ENCODE measurements around the gene PRND. TPM values are rescaled to one million over a fixed set of nuclear protein-coding genes. Genes with fewer than 3 reads are reported as not detected.

The PRND gene
- total RNA-seq, 4 donors from 2014 or later = under 0.01 TPM; not detected in 3

DNA sequence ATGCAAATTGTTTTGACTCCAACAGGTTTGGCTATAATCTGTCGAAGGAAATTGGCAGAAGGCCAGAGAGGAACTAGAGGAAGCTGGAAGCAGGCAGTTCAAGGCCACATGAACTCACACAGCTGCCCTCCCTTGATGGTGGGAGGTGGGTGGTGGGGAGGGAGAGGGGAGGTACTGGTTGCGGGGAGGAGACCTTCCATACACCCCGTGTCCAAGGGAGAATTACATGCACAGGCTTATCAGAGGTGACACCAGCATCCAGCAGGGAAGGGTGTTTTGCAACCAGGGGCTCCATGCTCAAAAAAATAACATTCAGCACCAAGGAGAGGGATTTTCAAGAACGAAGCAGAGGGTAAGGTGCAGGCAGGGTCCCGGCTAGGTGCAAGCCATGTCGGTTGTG lies 9.1 kb downstream of the PRND start:
- H3K36me3 ChIP-seq = no peaks in the 10 kb centered on the region
- H3K9me3 ChIP-seq = no peaks in the 10 kb centered on the region
- TF ChIP-seq EP300 (IDR thresholded peaks at IDR 0.05) = no peak
- TF ChIP-seq POLR2A (IDR thresholded peaks at IDR 0.05) = no peak
- TF ChIP-seq, protein P1, sequence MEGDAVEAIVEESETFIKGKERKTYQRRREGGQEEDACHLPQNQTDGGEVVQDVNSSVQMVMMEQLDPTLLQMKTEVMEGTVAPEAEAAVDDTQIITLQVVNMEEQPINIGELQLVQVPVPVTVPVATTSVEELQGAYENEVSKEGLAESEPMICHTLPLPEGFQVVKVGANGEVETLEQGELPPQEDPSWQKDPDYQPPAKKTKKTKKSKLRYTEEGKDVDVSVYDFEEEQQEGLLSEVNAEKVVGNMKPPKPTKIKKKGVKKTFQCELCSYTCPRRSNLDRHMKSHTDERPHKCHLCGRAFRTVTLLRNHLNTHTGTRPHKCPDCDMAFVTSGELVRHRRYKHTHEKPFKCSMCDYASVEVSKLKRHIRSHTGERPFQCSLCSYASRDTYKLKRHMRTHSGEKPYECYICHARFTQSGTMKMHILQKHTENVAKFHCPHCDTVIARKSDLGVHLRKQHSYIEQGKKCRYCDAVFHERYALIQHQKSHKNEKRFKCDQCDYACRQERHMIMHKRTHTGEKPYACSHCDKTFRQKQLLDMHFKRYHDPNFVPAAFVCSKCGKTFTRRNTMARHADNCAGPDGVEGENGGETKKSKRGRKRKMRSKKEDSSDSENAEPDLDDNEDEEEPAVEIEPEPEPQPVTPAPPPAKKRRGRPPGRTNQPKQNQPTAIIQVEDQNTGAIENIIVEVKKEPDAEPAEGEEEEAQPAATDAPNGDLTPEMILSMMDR (IDR thresholded peaks at IDR 0.05) = no peak
- H3K4me3 ChIP-seq = no peak overlapping the region
- no peak overlapping the region for H3K27ac ChIP-seq
- WGBS, 2 donors = 16 to 18% methylated on average over 6 of the region's 6 CpGs
- DNase-seq (ENCODE audit: low spot score in 2 of 2) = no peak
- H3K27me3 ChIP-seq = no peaks in the 10 kb centered on the region
- peaks cover 0 to 23% (median 5%) of the 10 kb centered on the region in 4 donors for H3K4me1 ChIP-seq

DNA sequence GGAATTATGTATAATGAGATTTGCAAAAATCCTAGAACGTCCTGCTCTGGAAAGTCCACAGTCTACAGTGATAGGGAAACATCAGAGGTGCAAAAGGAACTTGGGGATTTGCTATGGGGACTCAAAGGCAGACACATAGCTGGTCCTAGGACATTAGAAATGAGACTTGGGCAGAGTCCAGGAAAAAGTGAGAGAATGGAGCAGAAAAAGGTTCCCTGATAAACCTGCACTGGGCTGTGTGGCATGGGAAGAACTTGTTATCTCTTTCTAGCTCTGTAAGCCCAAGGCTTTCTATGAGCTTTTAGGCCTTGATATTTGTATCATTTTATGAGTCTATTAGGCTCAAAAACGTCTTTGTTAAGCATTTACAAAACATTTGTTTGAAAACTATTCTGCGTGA lies 15.2 kb downstream of the PRND start:
- no peak overlapping the region for H3K4me3 ChIP-seq
- no peaks in the 10 kb centered on the region for H3K36me3 ChIP-seq
- H3K4me1 ChIP-seq = no peaks in the 10 kb centered on the region
- no peaks in the 10 kb centered on the region for H3K27me3 ChIP-seq
- 58 to 63% methylated on average over 3 of the region's 3 CpGs for WGBS, 2 donors
- DNase-seq (ENCODE audit: low spot score in 2 of 2) = no peak
- no peaks in the 10 kb centered on the region for H3K9me3 ChIP-seq
- TF ChIP-seq POLR2A (IDR thresholded peaks at IDR 0.05) (no peak), EP300 (IDR thresholded peaks at IDR 0.05) (no peak)
- TF ChIP-seq, protein P1 (IDR thresholded peaks at IDR 0.05) = no peak
- peak overlapping the region in 1 of 4 donors; percentile 7 for H3K27ac ChIP-seq

DNA sequence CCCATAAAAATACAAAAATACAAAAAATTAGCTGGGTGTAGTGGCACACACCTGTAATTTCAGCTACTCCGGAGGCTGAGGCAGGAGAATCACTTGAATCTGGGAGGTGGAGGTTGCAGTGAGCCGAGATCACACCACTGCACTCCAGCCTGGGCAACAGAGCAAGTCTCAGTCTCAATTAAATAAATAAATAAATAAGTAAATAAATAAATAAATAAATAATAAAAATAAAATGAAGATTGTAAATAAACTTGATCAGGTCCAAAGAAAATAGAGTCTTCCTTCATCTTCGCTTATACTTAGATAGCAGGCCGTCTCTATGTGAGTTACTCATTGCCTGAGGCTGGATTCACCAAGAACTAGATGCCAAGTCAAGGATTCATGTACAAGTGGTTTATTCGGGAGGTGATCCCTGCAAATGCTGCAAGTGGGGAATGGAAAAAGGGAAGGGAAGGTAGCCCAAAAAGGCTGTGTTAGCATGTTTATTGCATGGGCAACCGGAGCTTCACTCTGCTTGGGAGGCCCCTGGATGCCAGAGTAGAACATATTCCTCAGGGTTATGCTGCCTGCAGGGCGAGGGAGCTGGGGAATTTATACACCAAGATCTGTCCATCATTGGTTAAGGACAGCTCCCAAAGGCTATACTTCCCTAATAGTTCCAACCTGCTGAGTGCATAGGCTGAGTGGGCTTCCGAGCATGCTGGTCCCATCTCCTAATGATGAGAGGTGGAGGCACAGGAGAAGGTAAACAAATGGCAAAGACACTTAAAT lies 16.3 kb downstream of the PRND start:
- Histone ChIP-seq H3K4me3 (no peak overlapping the region), H3K36me3 (no peaks in the 10 kb centered on the region), H3K4me1 (no peaks in the 10 kb centered on the region), H3K27me3 (no peaks in the 10 kb centered on the region), H3K27ac (no peak overlapping the region), H3K9me3 (no peaks in the 10 kb centered on the region)
- TF ChIP-seq POLR2A (IDR thresholded peaks at IDR 0.05) = no peak
- TF ChIP-seq, protein P1 (IDR thresholded peaks at IDR 0.05) = no peak
- TF ChIP-seq EP300 (IDR thresholded peaks at IDR 0.05) = no peak
- DNase-seq (ENCODE audit: low spot score in 2 of 2) = no peak
- 92 to 94% methylated on average over 8 of the region's 8 CpGs for WGBS, 2 donors

DNA sequence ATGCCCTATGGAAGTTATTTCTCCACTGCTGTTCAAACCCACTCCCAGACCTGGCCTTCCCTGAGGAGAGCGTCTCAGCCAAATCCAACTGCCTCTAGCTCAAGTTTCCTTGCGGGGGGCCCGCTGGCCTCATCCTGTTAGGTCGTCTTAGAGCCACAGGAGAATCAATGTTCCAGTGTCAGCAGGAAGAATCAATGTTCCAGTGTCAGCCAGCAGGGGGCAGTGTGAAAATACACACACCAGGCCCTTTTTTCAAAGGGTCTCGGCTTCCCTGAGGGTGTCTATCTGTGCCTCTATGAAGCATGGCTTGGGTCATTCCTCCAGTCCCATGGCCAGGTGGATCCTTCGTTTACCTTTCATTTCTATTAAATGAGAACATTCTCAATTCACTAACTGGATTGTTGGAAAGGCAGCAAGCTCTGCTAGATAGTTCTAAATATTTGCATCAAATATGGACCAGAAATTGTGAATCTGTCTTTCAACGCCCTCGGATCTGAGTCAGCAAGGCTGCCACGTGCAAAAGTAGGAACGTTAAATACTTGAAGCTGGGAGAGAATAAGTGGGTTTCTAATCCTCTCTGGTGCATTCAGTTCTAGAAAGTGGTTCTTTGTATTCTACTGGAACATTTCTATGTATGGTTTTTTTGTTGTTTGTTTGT lies 19.2 kb downstream of the PRND start:
- TF ChIP-seq, protein P1 (IDR thresholded peaks at IDR 0.05) = peak; percentile 52 to 80 (median 57)
- no peak for TF ChIP-seq POLR2A (IDR thresholded peaks at IDR 0.05)
- no peaks in the 10 kb centered on the region for H3K36me3 ChIP-seq

DNA sequence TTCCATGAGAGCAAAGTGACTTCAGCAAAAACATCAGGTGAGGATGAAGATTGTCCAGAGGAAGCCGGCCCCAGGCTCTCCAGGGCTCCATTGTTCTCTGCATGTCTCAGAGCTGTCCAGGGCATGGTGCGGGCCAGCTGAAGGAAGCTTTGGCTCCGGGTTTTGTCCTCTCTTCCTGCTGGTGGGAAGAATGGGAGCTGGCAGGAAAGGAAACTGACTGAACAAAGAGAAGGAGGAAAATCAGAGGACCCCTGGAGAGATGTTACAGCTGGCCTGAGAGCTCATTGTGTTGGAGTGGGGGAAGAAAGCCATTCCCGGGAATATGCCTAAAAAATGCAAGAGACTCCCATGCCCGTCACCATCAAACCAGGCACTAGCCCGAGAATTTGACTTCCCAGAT lies 27.1 kb downstream of the PRND start:
- Histone ChIP-seq H3K4me1 (no peaks in the 10 kb centered on the region), H3K27me3 (peaks cover 0 to 7% of the 10 kb centered on the region in 2 donors), H3K4me3 (no peak overlapping the region), H3K36me3 (no peaks in the 10 kb centered on the region), H3K27ac (no peak overlapping the region), H3K9me3 (no peaks in the 10 kb centered on the region)
- WGBS, 2 donors = 49 to 54% methylated on average over 6 of the region's 6 CpGs
- DNase-seq (ENCODE audit: low spot score in 2 of 2) = no peak
- TF ChIP-seq POLR2A (IDR thresholded peaks at IDR 0.05) (no peak), EP300 (IDR thresholded peaks at IDR 0.05) (no peak)
- TF ChIP-seq, protein P1 (IDR thresholded peaks at IDR 0.05) = no peak

More for the DNA sequence above, 19.2 kb downstream of the PRND start:
- no peak overlapping the region for H3K4me3 ChIP-seq
- peak; percentile 52 to 79 for DNase-seq (ENCODE audit: low spot score in 2 of 2)
- no peaks in the 10 kb centered on the region for H3K9me3 ChIP-seq
- no peaks in the 10 kb centered on the region for H3K27me3 ChIP-seq
- H3K27ac ChIP-seq = no peak overlapping the region
- H3K4me1 ChIP-seq = no peaks in the 10 kb centered on the region
- WGBS, 2 donors = 26% methylated on average over 10 of the region's 10 CpGs

All from tibial nerve (tissue), 4 donors.